Vagina (tissue), 2 donors: ENCODE measurements around the gene NUDCD3. TPM values are rescaled to one million over a fixed set of nuclear protein-coding genes. Genes with fewer than 3 reads are reported as not detected.

Source experiments
- DNase-seq, 2 donors: peaks; one replicate each; pipeline ENCODE4 v3.0.0-alpha.2; 2017; ENCODE audit errors: extremely low spot score in 2 of 2
- H3K27ac ChIP-seq: fragments of 200-600 bp; sonication (generic); one replicate; pipeline ENCODE4 v1.5.1; 2019
- H3K27me3 ChIP-seq: fragments of 200-600 bp; sonication (generic); one replicate; pipeline ENCODE4 v1.5.1; 2019
- H3K36me3 ChIP-seq, 2 donors: fragments of 200-600 bp; sonication (generic); one replicate each; pipeline ENCODE4 v1.5.1; 2017 to 2019
- H3K4me1 ChIP-seq: fragments of 200-600 bp; sonication (generic); one replicate; pipeline ENCODE4 v1.5.1; 2019
- H3K4me3 ChIP-seq, 2 donors: fragments of 200-600 bp; sonication (generic); 1 replicate in 1 of 2; 2 replicates in 1 of 2; pipeline ENCODE4 v1.5.1; 2016 to 2019
- H3K9me3 ChIP-seq: fragments of 200-600 bp; sonication (generic); one replicate; pipeline ENCODE4 v1.5.1; 2019
- CTCF ChIP-seq, 3 experiments: fragments of 450-650 bp in 2 of 3; fragments of 200-600 bp in 1 of 3; sonication (generic) in 1 of 3; IDR thresholded peaks; one replicate each; pipeline ENCODE4 v1.5.1; 2017 to 2019; ENCODE audit warnings: antibody characterized with exemption in 3 of 3, mild to moderate bottlenecking in 2 of 3, moderate library complexity in 2 of 3
- POLR2A ChIP-seq, 2 donors: fragments of 450-650 bp; IDR thresholded peaks; one replicate each; pipeline ENCODE4 v1.6.1; 2017; ENCODE audit warnings: antibody characterized with exemption in 2 of 2, mild to moderate bottlenecking in 2 of 2, moderate library complexity in 2 of 2
- POLR2AphosphoS5 ChIP-seq, 2 donors: sonication (generic); formaldehyde crosslinking; IDR thresholded peaks; one replicate each; pipeline ENCODE4 v1.9.0; 2017; ENCODE audit warnings: antibody characterized with exemption in 2 of 2, mild to moderate bottlenecking in 2 of 2, low read depth in 1 of 2; ENCODE audit not compliant: insufficient read depth in 1 of 2
- intact Hi-C: fragments of 100-400 bp; cut with DNase I; formaldehyde crosslinking; loops from one replicate; pipeline ENCODE4 v1.15.1; 2023
- total RNA-seq: library from RNA; depleted of rRNA; stranded (reverse); fragments of >200 nt; gene quantifications from one replicate; pipeline ENCODE4 v1.2.3, GENCODE V29; 2016

The NUDCD3 gene
- total RNA-seq, 1 donor from 2014 or later = 48.6 TPM

GRCh38 chr7:44386139-44386913 is 104.1 kb downstream of the NUDCD3 start:
- peaks cover 0 to 61% of the 10 kb centered on the region in 2 donors for H3K36me3 ChIP-seq
- no peaks in the 10 kb centered on the region for H3K4me1 ChIP-seq
- no peak for TF ChIP-seq POLR2AphosphoS5 (IDR thresholded peaks at IDR 0.05; ENCODE audit: insufficient read depth in 1 of 2, low read depth in 1 of 2)
- TF ChIP-seq POLR2A (IDR thresholded peaks at IDR 0.05) = no peak
- TF ChIP-seq CTCF (IDR thresholded peaks at IDR 0.05) = no peak

GRCh38 chr7:44385434-44386138 is 104.9 kb downstream of the NUDCD3 start:
- Histone ChIP-seq H3K27me3 (no peaks in the 10 kb centered on the region), H3K4me3 (no peak overlapping the region), H3K9me3 (no peaks in the 10 kb centered on the region), H3K4me1 (no peaks in the 10 kb centered on the region), H3K36me3 (peaks cover 0 to 54% of the 10 kb centered on the region in 2 donors), H3K27ac (no peak overlapping the region)
- TF ChIP-seq CTCF (IDR thresholded peaks at IDR 0.05) = no peak
- no peak for TF ChIP-seq POLR2AphosphoS5 (IDR thresholded peaks at IDR 0.05; ENCODE audit: insufficient read depth in 1 of 2, low read depth in 1 of 2)
- TF ChIP-seq POLR2A (IDR thresholded peaks at IDR 0.05) = no peak
- DNase-seq = peak; percentile 72 to 83
- intact Hi-C loops = no loop called here

More at GRCh38 chr7:44386139-44386913, 104.1 kb downstream of the NUDCD3 start:
- Histone ChIP-seq H3K4me3 (no peak overlapping the region), H3K9me3 (no peaks in the 10 kb centered on the region), H3K27ac (no peak overlapping the region), H3K27me3 (no peaks in the 10 kb centered on the region)
- intact Hi-C loops = no loop called here
- peak; percentile 47 to 58 for DNase-seq

GRCh38 chr7:44384586-44385433 is 105.6 kb downstream of the NUDCD3 start:
- Histone ChIP-seq H3K4me1 (no peaks in the 10 kb centered on the region), H3K9me3 (no peaks in the 10 kb centered on the region), H3K27me3 (no peaks in the 10 kb centered on the region), H3K4me3 (no peak overlapping the region), H3K27ac (no peak overlapping the region), H3K36me3 (peaks cover 0 to 48% of the 10 kb centered on the region in 2 donors)
- DNase-seq = peak; percentile 52 to 67
- intact Hi-C loops = no loop called here
- no peak for TF ChIP-seq POLR2A (IDR thresholded peaks at IDR 0.05)
- TF ChIP-seq POLR2AphosphoS5 (IDR thresholded peaks at IDR 0.05; ENCODE audit: insufficient read depth in 1 of 2, low read depth in 1 of 2) = no peak
- no peak for TF ChIP-seq CTCF (IDR thresholded peaks at IDR 0.05)

GRCh38 chr7:44383566-44383965 is 106.9 kb downstream of the NUDCD3 start:
- no peaks in the 10 kb centered on the region for H3K9me3 ChIP-seq
- H3K4me3 ChIP-seq = no peak overlapping the region
- H3K27me3 ChIP-seq = no peaks in the 10 kb centered on the region
- H3K27ac ChIP-seq = no peak overlapping the region
- H3K4me1 ChIP-seq = no peaks in the 10 kb centered on the region
- TF ChIP-seq POLR2A (IDR thresholded peaks at IDR 0.05) (no peak), CTCF (IDR thresholded peaks at IDR 0.05) (no peak), POLR2AphosphoS5 (IDR thresholded peaks at IDR 0.05; ENCODE audit: insufficient read depth in 1 of 2, low read depth in 1 of 2) (no peak)
- DNase-seq = peak; percentile 62 to 87
- H3K36me3 ChIP-seq = peaks cover 0 to 37% of the 10 kb centered on the region in 2 donors
- intact Hi-C loops = no loop called here
